Stimulated activated CD8-positive, alpha-beta memory T cell treated with anti-CD3 and anti-CD28 coated beads, Interleukin-15, amount 100 ng/mL, for 4 hours (primary cell): Measurements from ENCODE around the gene SH3PXD2B.
"Not testable (repeated sequence)": the region's sequence is repeated elsewhere in the genome, so short reads cannot be mapped to it uniquely, and the experiment has no call there.

ENCODE experiments used
- DNase-seq, 2 donors: peaks; one replicate each; pipeline ENCODE4 v3.0.0-alpha.2; 2020; ENCODE audit warnings: low read depth in 2 of 2

The SH3PXD2B gene

DNA sequence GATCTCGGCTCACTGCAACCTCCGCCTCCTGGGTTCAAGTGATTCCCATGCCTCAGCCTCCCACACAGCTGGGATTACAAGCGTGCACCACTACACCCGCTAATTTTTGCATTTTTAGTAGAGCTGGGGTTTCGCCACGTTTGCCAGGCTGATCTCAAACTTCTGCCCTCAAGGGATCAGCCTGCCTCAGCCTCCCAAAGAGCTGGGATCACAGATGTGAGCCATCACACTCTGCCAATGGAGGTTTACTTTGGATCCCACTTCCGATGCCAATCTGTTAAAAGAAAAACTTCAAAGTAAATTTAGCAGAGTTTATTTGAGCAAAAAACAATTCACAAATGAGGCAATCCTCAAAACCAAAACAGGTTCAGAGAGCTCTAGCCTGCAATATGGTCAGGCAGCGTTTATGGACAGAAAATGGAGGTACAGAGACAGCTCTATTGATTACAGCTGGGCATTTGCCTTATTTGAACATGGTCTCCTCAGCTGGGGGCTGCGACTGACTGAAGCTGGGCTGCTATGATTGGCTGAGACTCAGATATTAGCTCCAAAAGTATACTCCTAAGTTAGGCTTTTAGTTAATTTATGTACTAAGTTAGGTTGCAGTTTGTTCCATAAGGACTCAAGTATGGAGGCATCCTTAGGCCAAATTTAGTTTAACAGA lies 152.1 kb downstream of the SH3PXD2B start:
- no peak for DNase-seq

DNA sequence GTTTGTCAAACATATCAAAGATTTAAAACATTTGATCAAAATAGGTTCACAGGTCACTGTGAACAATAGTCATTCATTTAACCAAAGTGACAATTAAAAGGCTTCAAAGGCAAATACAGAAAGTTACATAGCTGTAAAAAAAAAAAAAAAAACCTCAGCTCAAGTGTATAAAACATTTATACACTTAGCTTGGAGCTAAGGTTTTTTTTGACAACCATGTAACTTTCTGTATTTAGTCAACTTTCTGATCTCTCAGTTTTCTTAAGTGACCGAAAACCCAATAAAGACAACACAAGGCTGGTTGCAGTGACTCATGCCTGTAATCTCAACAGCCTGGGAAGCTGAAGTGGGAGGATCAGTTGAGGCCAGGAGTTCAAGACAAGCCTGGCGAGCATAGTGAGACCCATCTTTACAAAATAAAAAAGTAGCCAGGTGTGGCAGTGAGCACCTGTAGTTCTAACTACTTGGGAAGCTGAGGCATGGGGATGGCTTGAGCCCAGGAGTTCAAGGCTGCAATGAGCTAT lies 154.3 kb downstream of the SH3PXD2B start:
- no peak for DNase-seq

DNA sequence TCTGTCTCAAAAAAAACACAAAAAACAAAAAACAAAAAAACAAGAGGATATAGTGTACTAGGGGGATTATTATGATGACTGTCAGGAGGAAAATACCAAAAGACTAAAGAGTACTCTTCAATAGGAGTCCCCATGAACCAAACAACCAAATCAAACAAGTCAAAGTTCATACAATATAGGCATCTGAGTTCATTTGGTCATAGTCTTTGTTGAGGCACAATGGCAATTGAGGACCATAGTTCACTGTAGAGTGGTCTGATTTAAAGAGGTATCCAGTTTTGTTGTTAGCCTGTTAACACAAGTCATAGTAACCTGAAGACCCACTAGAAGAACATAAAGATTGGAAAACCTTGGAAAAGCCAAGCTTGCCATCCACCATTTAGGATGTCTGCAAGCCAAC lies 159.5 kb downstream of the SH3PXD2B start:
- no peak for DNase-seq

DNA sequence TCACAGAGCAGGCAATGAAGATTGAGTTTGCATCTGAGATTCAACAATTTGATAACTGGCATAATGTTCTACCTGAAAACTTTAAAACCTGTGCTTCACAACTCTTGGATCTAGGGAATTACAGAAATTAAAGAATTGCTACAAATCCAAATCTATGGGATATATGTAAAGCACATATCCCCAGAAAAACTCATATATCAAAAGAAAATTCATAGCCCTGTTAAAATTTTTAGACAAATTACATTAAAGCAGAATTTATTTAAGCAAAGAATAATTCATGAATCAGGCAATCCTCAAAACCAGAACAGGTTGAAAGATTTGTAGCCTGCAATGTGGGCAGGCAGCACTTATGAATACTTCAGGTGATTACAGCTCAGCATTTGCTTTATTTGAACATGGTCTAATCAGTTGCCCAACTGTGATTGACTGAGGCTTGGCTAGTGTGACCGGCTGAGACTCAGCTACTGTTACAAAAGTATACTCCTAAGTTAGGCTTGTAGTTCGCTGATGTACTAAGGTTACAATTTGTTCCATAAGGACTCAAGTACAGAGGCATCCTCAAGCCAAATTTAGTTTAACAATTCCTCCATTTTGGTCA lies 160.5 kb downstream of the SH3PXD2B start:
- DNase-seq = no peak

DNA sequence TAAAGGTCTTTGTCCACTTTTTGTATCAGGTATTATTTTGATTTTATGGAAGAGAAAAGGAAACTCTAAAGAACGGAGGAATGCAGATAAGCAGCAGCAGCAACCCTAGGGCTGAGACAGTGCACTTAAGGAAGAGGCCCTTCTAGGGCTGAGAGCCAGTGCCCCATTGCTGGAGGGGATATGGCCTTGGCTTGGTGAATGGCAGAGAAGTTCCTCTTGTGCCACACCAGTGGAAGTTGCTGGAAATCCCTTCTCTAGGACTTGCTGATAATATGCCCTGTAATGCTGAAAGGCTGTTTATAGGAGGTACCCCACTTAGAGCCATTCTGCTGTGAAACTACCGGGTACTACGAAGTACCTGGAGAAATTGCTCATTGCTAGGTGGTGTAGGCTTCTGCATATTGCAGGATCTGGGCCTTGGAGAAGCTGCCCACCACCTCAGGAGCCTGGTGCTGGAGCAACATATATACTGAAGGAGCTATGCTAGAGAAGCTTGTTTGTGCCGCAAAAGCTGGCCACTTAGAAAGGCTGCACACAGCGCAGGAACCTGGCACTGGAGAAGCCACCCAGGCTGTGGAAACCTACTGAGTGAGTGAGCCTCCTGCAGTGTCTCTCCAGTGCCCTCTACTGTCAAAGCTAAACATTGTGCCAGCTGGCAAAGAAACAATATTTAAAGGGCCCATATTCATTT lies 161.1 kb downstream of the SH3PXD2B start:
- DNase-seq = peak in 1 of 2 donors; percentile 28

DNA sequence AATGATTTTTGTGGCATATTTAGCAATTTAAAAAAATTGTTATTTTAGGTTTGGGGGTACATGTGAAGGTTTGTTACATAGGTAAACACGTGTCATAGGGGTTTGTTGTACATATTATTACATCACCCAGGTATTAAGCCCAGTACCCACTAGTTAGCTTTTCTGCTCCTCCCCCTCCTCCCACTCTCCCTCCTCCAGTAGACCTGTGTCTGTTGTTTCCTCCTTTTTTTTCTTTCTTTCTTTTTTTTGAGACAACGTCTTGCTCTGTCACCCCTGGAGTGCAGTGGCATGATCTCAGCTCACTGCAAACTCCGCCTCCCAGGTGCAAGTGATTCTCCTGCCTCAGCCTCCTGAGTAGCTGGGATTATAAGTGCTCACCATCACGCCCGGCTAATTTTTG lies 162.5 kb downstream of the SH3PXD2B start:
- not testable (repeated sequence) for DNase-seq

DNA sequence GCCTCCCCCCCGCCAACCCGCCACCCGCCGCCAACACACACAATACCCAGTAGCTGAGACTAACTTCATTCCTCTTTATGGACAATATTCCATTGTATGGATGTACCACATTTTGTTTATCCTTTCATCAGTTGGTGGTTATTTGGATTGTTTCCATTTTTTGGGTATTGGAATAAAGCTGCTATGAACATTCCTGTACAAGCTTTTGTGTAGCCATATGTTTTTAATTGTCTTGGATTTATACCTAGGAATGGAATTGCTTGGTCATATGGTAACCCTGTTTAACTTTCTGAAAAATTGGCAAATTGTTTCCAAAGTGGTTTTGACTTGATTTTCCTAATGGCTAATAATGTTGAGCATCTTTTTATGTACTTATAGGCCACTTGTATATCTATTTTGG lies 165.9 kb downstream of the SH3PXD2B start:
- no peak for DNase-seq

DNA sequence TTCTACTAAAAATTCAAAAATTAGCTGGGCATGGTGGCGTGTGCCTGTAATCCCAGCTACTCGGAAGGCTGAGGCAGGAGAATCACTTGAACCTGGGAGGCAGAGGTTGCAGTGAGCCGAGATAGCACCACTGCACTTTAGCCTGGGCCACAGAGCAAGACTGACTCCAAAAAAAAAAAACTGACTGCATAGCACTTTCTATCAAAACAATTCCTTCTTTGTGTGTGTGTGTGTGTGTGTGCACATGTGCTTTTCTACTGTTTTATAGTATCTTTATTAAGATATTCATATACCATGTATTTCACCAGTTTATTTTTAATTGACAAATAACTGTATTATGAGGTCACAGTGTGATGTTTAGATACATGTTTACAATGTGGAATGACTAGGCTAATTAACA lies 167.2 kb downstream of the SH3PXD2B start:
- not testable (repeated sequence) for DNase-seq

DNA sequence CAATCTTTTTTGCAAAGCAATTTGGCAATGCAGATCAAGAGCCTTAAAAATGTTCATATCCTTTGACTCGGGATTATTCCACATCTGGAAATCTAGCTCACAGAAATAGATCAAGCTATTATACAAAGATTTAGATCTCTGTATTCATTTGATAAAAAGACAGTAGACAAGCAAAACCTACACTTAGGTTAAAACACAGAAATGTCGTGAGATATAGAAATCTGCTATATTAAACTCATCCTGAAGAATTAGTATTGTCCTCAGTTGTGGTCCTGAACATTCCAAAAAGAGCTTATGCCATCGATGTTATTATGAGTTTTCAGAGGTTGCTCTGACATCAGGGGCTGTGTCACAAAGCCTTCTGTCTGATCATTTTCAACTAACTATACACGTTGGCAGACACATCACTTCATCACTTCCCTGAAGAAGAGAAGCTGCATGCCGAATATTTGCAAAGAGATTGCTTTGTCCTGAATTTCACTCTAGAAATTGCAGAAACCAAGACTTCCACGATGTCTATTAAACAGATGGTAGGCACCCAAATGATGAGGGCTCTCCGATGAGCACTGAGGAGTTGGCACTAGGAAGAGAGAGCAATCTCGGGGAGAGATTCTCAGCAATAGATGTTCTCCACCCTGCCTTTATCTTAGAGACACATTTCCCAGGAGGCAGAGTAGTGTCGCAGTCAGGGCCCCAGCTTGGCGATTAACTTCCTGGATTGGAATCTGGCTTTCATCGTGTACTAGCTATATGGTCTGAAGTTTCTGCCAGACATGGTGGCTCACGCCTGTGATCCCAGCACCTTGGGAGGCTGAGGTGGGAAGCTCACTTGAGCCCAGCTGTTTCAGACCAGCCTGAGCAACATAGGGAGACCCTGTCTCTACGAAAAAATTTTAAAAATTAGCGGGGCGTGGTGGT lies 168.8 kb downstream of the SH3PXD2B start:
- no peak for DNase-seq

DNA sequence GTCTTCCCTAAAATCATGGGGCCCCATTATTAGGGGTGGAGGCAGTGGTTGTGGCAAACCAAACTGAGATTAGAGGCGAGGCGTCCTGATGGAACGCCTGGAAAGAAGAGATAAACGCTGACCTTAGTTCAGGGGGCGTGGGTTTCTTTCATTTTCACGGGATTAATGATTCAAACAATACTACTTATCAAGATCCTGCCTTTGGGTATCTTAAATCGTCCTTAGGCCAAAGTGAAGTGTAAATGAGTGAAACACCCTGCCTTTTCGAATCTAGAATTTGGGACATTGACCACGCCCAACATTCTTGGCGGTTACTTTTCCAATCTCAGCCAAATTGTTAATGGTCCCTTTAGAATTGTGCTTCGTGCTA lies 169.7 kb downstream of the SH3PXD2B start:
- no peak for DNase-seq

DNA sequence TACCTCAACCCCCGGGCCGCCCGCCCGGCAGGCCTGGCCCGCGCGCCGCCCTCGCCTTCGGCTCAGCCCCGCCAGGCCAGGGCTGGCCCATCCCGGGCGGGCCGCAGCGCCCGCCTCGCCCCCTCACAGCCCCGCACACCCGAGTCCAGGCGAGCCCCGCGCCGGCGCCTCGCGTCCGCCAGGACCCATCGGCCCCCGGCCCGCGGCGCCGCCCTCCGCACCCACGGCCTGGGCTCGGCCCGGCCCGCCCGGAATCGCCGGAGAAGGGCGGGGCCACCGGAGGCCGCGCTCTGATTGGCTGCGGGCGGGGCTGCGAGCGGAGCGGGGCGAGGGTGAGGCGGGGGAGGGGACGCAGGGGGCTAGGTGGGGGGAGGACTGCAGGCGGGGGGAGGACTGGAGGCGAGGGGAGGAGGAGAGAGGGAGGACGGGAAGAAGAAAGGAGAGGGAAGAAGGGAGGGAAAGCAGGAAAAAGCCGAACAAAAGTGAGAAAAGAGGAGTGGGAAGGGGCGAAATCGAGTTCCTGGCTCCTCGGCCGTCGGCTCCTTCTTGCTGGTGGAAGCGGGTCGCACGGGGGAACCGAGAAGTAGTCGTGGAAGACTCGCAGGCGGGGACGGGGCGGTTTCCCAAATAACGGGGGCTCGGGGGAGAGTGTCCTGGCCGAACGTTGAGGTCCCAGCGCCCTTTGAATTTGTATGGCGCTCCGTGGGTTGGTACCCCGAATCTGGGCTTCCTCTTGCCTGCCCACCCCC lies 170.3 kb downstream of the SH3PXD2B start:
- DNase-seq = peak; percentile 44 to 65

DNA sequence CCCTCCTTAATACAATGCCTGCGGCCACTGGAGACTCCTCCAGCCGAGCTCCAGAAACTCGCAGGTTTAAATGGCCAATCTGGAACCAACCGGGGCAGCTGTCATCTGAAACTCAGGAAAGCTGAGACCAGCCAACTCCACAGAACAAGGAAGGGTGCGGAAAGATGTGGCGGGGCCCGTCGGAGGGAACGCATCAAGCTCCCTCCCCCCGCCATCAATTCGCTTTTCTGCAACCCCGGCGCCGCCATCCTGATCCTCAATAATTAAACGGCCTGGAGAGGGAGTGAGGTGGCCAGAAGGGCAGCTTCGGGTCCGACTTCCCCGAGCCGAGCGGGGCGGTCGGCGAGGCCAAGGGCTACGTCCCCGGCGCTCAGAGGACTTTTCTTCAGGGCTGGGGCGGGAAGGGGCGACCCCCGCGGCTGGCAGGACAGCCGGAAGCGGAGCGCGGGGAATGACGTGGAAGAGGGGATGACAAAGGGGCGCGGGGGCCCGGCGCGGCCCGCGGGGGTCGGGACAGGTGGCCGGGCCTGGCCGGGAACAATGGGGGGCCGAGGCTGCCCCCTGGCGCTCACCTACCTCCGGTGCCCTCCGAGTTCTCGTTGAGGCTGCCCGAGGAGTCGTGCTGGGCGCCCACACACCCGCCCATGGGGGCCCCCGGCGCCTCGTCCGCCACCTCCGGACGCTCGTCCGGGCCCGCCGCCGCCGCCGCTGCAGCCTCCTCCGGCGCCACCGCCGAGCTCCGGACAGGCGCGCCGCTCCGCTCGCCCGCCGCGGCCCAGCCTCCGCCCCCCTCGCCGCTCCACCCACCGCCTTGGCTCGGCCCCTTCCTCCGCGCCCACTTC lies 171.1 kb downstream of the SH3PXD2B start, which contains the start of gene UBTD2:
TSS of gene UBTD2 (minus strand) at position 745 of the 842 bp plus-strand sequence. CDS start at position 646, 99 bp downstream.
- DNase-seq = peak; percentile 31 to 63

DNA sequence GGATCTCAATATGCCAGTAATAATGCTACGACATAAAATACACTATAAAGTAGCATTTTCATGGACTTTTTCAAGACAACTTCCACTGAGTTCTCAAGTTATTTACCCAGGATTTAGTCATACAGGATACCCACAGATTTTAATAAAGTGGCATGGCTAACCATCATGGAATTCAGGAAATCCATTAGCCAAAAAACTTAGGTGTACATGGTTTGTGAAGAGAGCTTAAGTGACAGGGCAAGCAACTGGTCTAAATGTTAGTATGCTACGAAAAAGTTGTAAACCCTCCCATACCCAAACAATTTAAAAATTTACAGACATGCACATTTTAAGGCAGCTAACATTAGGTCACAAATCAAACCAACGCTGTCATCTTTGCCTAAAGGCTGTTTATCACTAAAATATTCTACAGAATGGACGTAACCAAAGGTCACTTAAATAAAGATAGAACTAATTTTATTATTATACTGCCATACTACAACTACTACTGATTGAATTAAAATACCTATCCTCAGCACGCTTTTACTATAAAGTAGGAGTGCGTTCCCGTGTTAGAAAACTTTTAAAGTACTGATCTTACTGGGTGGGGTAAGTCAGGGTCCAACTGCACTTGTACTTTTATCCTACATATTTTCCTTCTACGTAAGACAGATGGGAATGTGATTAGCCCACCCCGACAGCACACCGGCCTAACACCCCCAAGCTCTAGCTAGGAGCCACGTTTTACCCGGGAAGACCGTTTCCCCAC lies 171.9 kb downstream of the SH3PXD2B start:
- no peak for DNase-seq

DNA sequence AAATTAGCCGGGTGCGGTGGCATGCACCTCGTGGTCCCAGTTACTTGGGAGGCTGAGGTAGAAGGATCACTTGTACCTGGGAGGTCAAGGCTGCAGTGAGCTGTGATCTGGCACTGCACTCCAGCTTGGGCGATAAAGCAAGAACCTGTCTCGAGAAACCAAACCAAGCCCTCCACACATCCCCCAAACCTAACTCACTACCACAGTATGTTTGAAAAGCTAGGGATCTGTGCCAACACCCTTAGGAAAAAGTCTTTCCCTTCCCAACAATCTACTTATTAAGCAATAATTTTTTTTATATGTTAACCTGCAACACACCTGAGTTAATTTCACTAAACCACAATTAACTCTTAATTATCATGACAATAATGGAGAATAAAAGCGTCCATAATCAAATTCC lies 173.0 kb downstream of the SH3PXD2B start:
- DNase-seq = no peak

DNA sequence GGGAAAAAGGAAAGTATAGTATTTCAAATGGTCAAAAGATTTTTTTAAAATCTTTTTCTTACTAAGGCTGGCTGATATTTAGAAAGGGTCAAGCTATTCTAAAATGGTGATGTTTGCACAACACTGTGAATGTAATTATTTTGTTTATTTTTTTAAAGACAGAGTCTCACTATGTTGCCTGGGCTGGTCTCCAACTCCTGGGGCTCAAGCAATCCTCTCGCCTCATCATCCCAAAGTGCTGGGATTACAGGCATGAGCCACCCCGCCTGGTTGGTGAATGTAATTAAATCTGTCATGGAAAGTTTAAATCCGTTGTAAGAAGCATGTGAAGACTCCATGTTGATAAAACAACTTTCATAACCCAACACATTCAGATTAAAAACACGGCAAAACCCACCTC lies 173.4 kb downstream of the SH3PXD2B start:
- no peak for DNase-seq

DNA sequence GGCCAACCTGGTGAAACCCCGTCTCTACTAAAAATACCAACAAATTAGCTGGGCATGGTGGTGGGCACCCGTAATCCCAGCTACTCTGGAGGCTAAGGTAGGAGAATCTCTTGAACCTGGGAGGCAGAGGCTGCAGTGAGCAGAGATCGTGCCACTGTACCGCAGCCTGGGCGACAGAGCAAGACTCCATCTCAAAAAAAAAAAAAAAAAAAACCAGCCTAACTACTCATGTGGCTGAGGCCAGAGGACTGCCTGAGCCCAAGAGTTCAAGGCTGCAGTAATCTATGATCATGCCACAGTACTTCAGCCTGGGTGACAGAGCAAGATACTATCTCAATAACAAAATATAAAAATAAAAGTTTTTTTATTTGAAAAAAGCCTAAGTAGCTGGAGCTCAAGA lies 174.0 kb downstream of the SH3PXD2B start:
- no peak for DNase-seq

DNA sequence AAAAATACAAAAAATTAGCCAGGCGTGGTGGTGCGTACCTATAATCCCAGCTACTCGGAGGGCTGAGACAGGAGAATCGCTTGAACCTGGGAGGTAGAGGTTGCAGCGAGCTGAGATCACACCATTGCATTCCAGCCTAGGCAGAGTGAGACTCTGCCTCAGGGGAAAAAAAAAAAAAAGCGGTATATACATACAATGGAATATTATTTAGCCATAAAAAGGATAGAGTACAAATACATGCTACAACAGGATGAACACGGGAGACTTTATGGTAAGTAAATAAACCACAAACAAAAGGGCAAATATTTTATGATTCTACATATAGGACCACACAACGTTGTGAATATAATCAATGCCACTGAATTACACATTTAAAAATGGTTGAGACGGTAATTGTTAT lies 176.0 kb downstream of the SH3PXD2B start:
- DNase-seq = no peak

DNA sequence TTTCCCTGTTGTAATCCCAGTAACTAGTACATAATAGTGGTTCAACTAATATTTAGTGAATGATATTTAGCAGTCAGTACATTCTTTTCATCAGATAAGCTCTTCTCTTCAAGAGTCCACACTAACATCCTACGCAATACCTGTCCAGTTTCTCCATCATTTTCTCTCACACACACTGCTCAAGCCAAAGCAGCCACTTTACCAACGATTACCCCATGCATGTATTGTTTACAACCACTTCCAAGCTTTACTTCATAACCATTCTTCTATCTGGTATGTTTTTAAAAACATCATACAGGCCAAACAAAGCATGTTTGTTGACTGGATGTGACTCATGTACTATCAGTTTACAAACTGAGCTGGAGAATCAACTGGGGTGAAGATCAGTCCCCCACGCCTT lies 178.1 kb downstream of the SH3PXD2B start:
- no peak for DNase-seq
